ENCODE measurements around the gene PTH2. TPM values are rescaled to one million over a fixed set of nuclear protein-coding genes. Genes with fewer than 3 reads are reported as not detected.

Gene PTH2
- total RNA-seq, 1 experiment from 2014 or later, result 0.96 TPM

DNA sequence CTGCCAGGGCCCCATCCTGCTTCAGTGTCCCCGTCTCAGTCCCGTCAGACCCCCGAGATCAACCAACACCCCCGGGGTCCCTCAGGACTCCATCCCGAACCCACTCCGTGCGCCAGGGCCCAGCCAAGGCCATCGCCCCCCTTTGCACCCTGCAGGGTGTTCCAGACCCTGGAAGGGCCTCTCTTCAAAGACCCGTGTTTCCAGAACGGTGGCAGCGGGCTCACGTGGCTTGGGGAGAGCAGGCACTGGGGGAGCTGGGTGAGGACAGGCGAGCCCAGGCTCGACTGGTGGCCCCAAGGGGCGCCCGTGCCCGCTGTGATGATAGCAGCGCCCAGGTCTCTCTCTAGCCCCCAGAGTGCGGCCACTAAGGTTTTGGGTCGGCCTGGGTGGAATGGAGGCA is 33.8 kb downstream of the PTH2 start:
- Mint-ChIP-seq H3K27ac (no peak overlapping the region), H3K9me3 (no peaks in the 10 kb centered on the region), H3K4me3 (no peak overlapping the region), H3K36me3 (ENCODE audit: insufficient read depth in 1 of 3, low read depth in 3 of 3) (0 out of 7 replicates have a peak, but pooled peaks cover 0 to 1% (median 0%) of the 10 kb centered on the region in 3 experiments), H3K27me3 (ENCODE audit: low read depth) (peaks cover 11% of the 10 kb centered on the region), H3K4me1 (peaks cover 10 to 21% of the 10 kb centered on the region in 2 experiments)
- Histone ChIP-seq H3K56ac (ENCODE audit: insufficient read length, low read depth, low read length) (no peak overlapping the region), H3T11ph (ENCODE audit: low read length) (no peak overlapping the region), H3K23ac (ENCODE audit: insufficient read length, low read depth, low read length) (no peak overlapping the region), H3K9ac (ENCODE audit: extremely low read depth, insufficient read length, low read length) (no peak overlapping the region), H4K8ac (replicated peaks; ENCODE audit: insufficient read length, low read depth, low read length) (no peak overlapping the region), H3K4me1 (ENCODE audit: insufficient read depth, low read length) (no peaks in the 10 kb centered on the region), H3K4ac (ENCODE audit: low read depth, low read length) (no peak overlapping the region), H3K79me1 (ENCODE audit: insufficient read depth, low read depth, low read length, poor library complexity, severe bottlenecking) (no peaks in the 10 kb centered on the region), H2BK20ac (ENCODE audit: low read depth, low read length, poor library complexity, severe bottlenecking) (no peak overlapping the region), H3K4me2 (ENCODE audit: insufficient read depth, insufficient read length, low read length) (no peak overlapping the region), H4K20me1 (ENCODE audit: control insufficient read depth, insufficient read depth, insufficient read length) (no peaks in the 10 kb centered on the region), H2BK5ac (ENCODE audit: insufficient read length, low read length) (no peak overlapping the region), H2AFZ (ENCODE audit: low read length) (no peak overlapping the region), H4K91ac (ENCODE audit: insufficient read length, low read depth, low read length) (no peak overlapping the region), H2AK5ac (ENCODE audit: insufficient read length, low read length) (no peak overlapping the region), H3K9me3 (ENCODE audit: control insufficient read depth, low read depth, low read length) (no peaks in the 10 kb centered on the region), H2BK15ac (ENCODE audit: low read depth, low read length) (no peak overlapping the region), H3K23me2 (ENCODE audit: insufficient read length, low read depth, low read length, poor library complexity, severe bottlenecking) (no peaks in the 10 kb centered on the region), H3K18ac (ENCODE audit: insufficient read length, low read depth, low read length) (no peak overlapping the region), H4K5ac (ENCODE audit: insufficient read length, low read depth, low read length) (no peak overlapping the region), H3K27me3 (ENCODE audit: insufficient read depth, low read length) (no peaks in the 10 kb centered on the region), H2BK120ac (ENCODE audit: low read depth, low read length, poor library complexity, severe bottlenecking) (no peak overlapping the region), H3K79me2 (ENCODE audit: insufficient read depth, low read length) (no peaks in the 10 kb centered on the region), H3K27ac (ENCODE audit: insufficient read length, low read depth, low read length) (no peak overlapping the region), H2BK12ac (ENCODE audit: insufficient read length, low read depth, low read length) (no peak overlapping the region), H3K14ac (ENCODE audit: insufficient read depth, low read length) (no peak overlapping the region; the same call in 1 of the 2 replicates)
- TF ChIP-seq, protein P1, sequence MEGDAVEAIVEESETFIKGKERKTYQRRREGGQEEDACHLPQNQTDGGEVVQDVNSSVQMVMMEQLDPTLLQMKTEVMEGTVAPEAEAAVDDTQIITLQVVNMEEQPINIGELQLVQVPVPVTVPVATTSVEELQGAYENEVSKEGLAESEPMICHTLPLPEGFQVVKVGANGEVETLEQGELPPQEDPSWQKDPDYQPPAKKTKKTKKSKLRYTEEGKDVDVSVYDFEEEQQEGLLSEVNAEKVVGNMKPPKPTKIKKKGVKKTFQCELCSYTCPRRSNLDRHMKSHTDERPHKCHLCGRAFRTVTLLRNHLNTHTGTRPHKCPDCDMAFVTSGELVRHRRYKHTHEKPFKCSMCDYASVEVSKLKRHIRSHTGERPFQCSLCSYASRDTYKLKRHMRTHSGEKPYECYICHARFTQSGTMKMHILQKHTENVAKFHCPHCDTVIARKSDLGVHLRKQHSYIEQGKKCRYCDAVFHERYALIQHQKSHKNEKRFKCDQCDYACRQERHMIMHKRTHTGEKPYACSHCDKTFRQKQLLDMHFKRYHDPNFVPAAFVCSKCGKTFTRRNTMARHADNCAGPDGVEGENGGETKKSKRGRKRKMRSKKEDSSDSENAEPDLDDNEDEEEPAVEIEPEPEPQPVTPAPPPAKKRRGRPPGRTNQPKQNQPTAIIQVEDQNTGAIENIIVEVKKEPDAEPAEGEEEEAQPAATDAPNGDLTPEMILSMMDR (conservative IDR thresholded peaks at IDR 0.05), result no peak
- whole genome bisulfite sequencing (ENCODE audit: extremely low coverage, insufficient read length, low lambda C conversion rate), result no CpG with 5 or more reads among the region's 20 CpGs
- no peak for DNase-seq
